Smooth muscle cell (in vitro differentiated cells): Measurements from ENCODE around the gene PLCB4. TPM values are rescaled to one million over a fixed set of nuclear protein-coding genes. Genes with fewer than 3 reads are reported as not detected.

Experiments used
- DNase-seq: peaks from one replicate; lab custom pipeline; 2025; ENCODE audit not compliant: unreplicated experiment; lab: John Stamatoyannopoulos, UW
- H2AFZ ChIP-seq: fragments of 200-600 bp; sonication (generic); 2 replicates; pipeline ENCODE4 v1.6.0; 2016; ENCODE audit warnings: antibody characterized with exemption, low read depth, mild to moderate bottlenecking
- H3F3A ChIP-seq: fragments of 200-600 bp; sonication (generic); 2 replicates; pipeline ENCODE4 v1.6.0; 2017; ENCODE audit warnings: antibody characterized with exemption, low read depth
- H3K27ac ChIP-seq: fragments of 200-600 bp; sonication (generic); 2 replicates; pipeline ENCODE4 v1.5.1; 2016; ENCODE audit warnings: low read depth, mild to moderate bottlenecking
- H3K27me3 ChIP-seq: fragments of 200-600 bp; sonication (generic); 2 replicates; pipeline ENCODE4 v1.6.1; 2016; ENCODE audit warnings: low read depth, mild to moderate bottlenecking
- H3K36me3 ChIP-seq: fragments of 200-600 bp; sonication (generic); 2 replicates; pipeline ENCODE4 v1.5.1; 2016; ENCODE audit warnings: low read depth
- H3K4me1 ChIP-seq: fragments of 200-600 bp; sonication (generic); 2 replicates; pipeline ENCODE4 v1.5.1; 2016; ENCODE audit warnings: low read depth
- H3K4me2 ChIP-seq: fragments of 200-600 bp; sonication (generic); 2 replicates; pipeline ENCODE4 v1.6.0; 2016; ENCODE audit warnings: mild to moderate bottlenecking
- H3K4me3 ChIP-seq: fragments of 200-600 bp; sonication (generic); 2 replicates; pipeline ENCODE4 v1.5.1; 2016; ENCODE audit warnings: mild to moderate bottlenecking
- H3K79me2 ChIP-seq: fragments of 200-600 bp; sonication (generic); 2 replicates; pipeline ENCODE4 v1.6.0; 2016; ENCODE audit warnings: low read depth, mild to moderate bottlenecking
- H3K9ac ChIP-seq: fragments of 200-600 bp; sonication (generic); 2 replicates; pipeline ENCODE4 v1.6.0; 2016; ENCODE audit warnings: low read depth
- H3K9me3 ChIP-seq: fragments of 200-600 bp; sonication (generic); replicated peaks from 2 replicates; pipeline ENCODE4 v1.5.1; 2016; ENCODE audit warnings: low read depth
- H4K20me1 ChIP-seq: fragments of 200-600 bp; sonication (generic); 2 replicates; pipeline ENCODE4 v1.6.0; 2016; ENCODE audit warnings: low read depth
- WGBS: methylation state at CpG from one replicate; pipeline ENCODE4 v1.1.7; 2016; ENCODE audit warnings: low lambda C conversion rate; 5-methylcytosine and 5-hydroxymethylcytosine counted together
- polyA plus RNA-seq: library from polyadenylated mRNA; unstranded; fragments of >200 nt; fragmentation: Nextera tagmentation; extraction: Ambion mirVana; gene quantifications from 2 replicates; pipeline ENCODE4 v1.2.1, GENCODE V29; 2016
- total RNA-seq: library from RNA; depleted of rRNA; stranded (reverse); fragments of >200 nt; gene quantifications from 2 replicates; pipeline ENCODE4 v1.2.3, GENCODE V29; 2014
- TF ChIP-seq, protein P1 (sequence below): fragments of 200-600 bp; sonication (generic); IDR thresholded peaks from 2 replicates; pipeline ENCODE4 v1.5.1; 2017; ENCODE audit warnings: borderline replicate concordance, mild to moderate bottlenecking, antibody characterized with exemption; ENCODE audit not compliant: insufficient read depth, poor library complexity, severe bottlenecking

Gene PLCB4
- total and polyA plus RNA-seq, 2 experiments from 2014 or later = 3.0 to 5.3 TPM

DNA sequence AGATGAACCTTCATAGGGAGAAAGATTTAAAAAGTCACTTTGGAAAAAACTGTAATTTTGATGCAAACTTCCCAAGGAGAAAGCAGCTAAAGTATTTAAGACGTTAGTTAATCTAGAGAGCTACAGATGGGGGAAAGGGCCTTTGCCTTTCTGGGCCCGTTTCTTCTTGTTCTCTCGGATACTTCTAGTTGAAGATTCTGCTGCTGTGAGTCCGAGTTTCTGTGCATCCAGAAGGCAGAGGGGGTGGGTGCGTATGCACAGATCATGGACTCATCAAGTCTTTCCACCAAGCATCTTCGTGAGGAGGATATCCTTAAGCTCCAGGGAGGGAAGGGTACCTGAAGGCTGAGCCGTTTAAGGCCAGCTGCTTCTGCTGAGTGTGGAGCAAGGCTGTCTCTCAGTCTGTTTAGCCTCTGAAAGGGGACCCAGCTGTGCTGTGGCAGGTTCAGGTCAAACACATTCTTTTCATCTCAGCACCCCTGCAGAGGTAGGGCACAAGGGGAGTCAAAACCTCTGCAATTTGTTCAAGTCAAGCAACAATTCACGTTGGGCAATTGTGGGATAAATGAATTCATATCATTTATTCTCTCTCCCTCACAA is 449.8 kb downstream of the PLCB4 start:
- peaks cover 57% of the 10 kb centered on the region for H3K4me1 ChIP-seq
- no peaks in the 10 kb centered on the region for H3F3A ChIP-seq
- TF ChIP-seq, protein P1, sequence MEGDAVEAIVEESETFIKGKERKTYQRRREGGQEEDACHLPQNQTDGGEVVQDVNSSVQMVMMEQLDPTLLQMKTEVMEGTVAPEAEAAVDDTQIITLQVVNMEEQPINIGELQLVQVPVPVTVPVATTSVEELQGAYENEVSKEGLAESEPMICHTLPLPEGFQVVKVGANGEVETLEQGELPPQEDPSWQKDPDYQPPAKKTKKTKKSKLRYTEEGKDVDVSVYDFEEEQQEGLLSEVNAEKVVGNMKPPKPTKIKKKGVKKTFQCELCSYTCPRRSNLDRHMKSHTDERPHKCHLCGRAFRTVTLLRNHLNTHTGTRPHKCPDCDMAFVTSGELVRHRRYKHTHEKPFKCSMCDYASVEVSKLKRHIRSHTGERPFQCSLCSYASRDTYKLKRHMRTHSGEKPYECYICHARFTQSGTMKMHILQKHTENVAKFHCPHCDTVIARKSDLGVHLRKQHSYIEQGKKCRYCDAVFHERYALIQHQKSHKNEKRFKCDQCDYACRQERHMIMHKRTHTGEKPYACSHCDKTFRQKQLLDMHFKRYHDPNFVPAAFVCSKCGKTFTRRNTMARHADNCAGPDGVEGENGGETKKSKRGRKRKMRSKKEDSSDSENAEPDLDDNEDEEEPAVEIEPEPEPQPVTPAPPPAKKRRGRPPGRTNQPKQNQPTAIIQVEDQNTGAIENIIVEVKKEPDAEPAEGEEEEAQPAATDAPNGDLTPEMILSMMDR = no peak
- 46% methylated on average over 8 of the region's 8 CpGs for WGBS
- no peaks in the 10 kb centered on the region for H3K79me2 ChIP-seq
- no peak overlapping the region for H3K4me2 ChIP-seq
- H3K27me3 ChIP-seq = peaks cover 71% of the 10 kb centered on the region
- no peak overlapping the region for H3K27ac ChIP-seq
- H3K9ac ChIP-seq = no peak overlapping the region
- no peak overlapping the region for H2AFZ ChIP-seq
- H3K36me3 ChIP-seq = no peaks in the 10 kb centered on the region
- no peak overlapping the region for H3K4me3 ChIP-seq
- no peak for DNase-seq
- no peaks in the 10 kb centered on the region for H3K9me3 ChIP-seq
- H4K20me1 ChIP-seq = no peaks in the 10 kb centered on the region

DNA sequence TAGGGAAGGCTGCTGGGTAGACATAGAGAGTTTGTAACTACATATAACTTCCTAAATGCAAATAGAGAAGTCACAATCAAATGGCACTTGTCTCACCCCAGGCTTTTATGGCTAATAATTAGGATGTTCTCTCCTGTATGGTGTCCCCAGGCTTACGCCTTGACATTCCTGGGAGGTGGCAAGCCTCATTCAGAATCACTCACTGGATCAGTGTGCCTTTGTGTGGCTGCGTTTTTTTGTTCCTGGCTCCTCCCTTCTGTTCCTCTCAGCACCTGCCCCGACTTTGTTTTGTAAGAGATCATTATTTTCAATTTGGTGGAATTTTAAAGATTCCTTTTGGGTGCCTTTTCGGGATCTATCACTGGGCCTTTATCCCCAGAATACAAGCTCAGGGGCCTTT is 451.2 kb downstream of the PLCB4 start:
- DNase-seq = no peak
- H3F3A ChIP-seq = no peaks in the 10 kb centered on the region
- H3K9me3 ChIP-seq = no peaks in the 10 kb centered on the region
- H3K4me3 ChIP-seq = no peak overlapping the region
- H3K9ac ChIP-seq = no peak overlapping the region
- no peak overlapping the region for H3K27ac ChIP-seq
- H3K79me2 ChIP-seq = no peaks in the 10 kb centered on the region
- no peaks in the 10 kb centered on the region for H3K36me3 ChIP-seq
- no peak overlapping the region for H2AFZ ChIP-seq
- H3K4me2 ChIP-seq = no peak overlapping the region
- peaks cover 48% of the 10 kb centered on the region for H3K4me1 ChIP-seq
- TF ChIP-seq, protein P1 = no peak
- peaks cover 56% of the 10 kb centered on the region for H3K27me3 ChIP-seq
- no peaks in the 10 kb centered on the region for H4K20me1 ChIP-seq
- 71% methylated on average over 4 of the region's 4 CpGs for whole genome bisulfite sequencing

DNA sequence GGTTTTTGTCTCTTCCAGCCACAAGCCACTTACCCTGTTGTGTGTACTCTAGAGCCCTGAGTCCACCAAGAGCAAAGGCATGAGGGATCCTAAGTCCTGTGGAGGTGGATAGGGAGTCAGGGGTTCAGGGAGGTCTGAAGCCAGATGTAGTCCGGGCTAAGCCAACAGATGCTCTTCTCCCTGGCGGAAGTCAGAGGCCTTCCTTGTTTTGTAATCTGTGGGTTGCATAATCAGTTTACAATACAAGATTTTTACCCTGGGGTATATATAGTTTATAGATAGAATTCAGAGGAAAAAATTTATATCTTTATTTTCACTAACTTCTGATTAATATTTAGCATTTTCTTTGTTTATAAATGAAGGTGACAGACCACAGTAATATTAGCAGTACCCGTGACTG is 454.7 kb downstream of the PLCB4 start:
- TF ChIP-seq, protein P1 = no peak
- no peaks in the 10 kb centered on the region for H3K9me3 ChIP-seq
- H4K20me1 ChIP-seq = no peaks in the 10 kb centered on the region
- no peaks in the 10 kb centered on the region for H3F3A ChIP-seq
- DNase-seq = no peak
- H3K27me3 ChIP-seq = peaks cover 21% of the 10 kb centered on the region
- no peaks in the 10 kb centered on the region for H3K79me2 ChIP-seq
- H3K4me2 ChIP-seq = no peak overlapping the region
- no peak overlapping the region for H3K9ac ChIP-seq
- no peak overlapping the region for H3K4me3 ChIP-seq
- WGBS = 87% methylated on average over 3 of the region's 3 CpGs
- no peak overlapping the region for H3K27ac ChIP-seq
- H3K36me3 ChIP-seq = no peaks in the 10 kb centered on the region
- H2AFZ ChIP-seq = no peak overlapping the region
- H3K4me1 ChIP-seq = peaks cover 21% of the 10 kb centered on the region
